Measurements from ENCODE around the gene TSPAN9. TPM values are rescaled to one million over a fixed set of nuclear protein-coding genes. Genes with fewer than 3 reads are reported as not detected.

The TSPAN9 gene
- total and polyA plus RNA-seq, 2 donors from 2014 or later, result 62.4 to 81.6 TPM

GRCh38 chr12:3055026-3055703 lies 22.0 kb upstream of the TSPAN9 start:
- Histone ChIP-seq H3K27me3 (ENCODE audit: control insufficient read depth, insufficient read depth, low read length) (no peaks in the 10 kb centered on the region), H3K4me1 (ENCODE audit: control insufficient read depth in 2 of 3, insufficient read depth in 2 of 3, low read depth in 1 of 3, low read length in 3 of 3) (no peaks in the 10 kb centered on the region), H3K9ac (ENCODE audit: low read length in 3 of 3) (no peak overlapping the region), H3K36me3 (ENCODE audit: control insufficient read depth in 2 of 3, insufficient read depth in 3 of 3, low read length in 3 of 3) (no peaks in the 10 kb centered on the region), H3K4me3 (ENCODE audit: low read length in 3 of 3) (no peak overlapping the region), H3K27ac (ENCODE audit: low read depth in 2 of 2, low read length in 2 of 2) (no peak overlapping the region), H3K9me3 (ENCODE audit: control insufficient read depth in 2 of 3, insufficient read depth in 1 of 3, low read length in 3 of 3) (no peaks in the 10 kb centered on the region)
- intact Hi-C loops (cut with DNase I), result no loop called here
- FAIRE-seq, result no peak
- TF ChIP-seq, protein P1, sequence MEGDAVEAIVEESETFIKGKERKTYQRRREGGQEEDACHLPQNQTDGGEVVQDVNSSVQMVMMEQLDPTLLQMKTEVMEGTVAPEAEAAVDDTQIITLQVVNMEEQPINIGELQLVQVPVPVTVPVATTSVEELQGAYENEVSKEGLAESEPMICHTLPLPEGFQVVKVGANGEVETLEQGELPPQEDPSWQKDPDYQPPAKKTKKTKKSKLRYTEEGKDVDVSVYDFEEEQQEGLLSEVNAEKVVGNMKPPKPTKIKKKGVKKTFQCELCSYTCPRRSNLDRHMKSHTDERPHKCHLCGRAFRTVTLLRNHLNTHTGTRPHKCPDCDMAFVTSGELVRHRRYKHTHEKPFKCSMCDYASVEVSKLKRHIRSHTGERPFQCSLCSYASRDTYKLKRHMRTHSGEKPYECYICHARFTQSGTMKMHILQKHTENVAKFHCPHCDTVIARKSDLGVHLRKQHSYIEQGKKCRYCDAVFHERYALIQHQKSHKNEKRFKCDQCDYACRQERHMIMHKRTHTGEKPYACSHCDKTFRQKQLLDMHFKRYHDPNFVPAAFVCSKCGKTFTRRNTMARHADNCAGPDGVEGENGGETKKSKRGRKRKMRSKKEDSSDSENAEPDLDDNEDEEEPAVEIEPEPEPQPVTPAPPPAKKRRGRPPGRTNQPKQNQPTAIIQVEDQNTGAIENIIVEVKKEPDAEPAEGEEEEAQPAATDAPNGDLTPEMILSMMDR (IDR thresholded peaks at IDR 0.05; ENCODE audit: borderline replicate concordance, extremely low read depth, insufficient read depth), result no peak
- DNase-seq, result no peak

GRCh38 chr12:3055704-3056467 lies 21.3 kb upstream of the TSPAN9 start:
- no peak overlapping the region for H3K9ac ChIP-seq (ENCODE audit: low read length in 3 of 3)
- H3K27me3 ChIP-seq (ENCODE audit: control insufficient read depth, insufficient read depth, low read length), result no peaks in the 10 kb centered on the region
- H3K36me3 ChIP-seq (ENCODE audit: control insufficient read depth in 2 of 3, insufficient read depth in 3 of 3, low read length in 3 of 3), result no peaks in the 10 kb centered on the region
- no peak overlapping the region for H3K4me3 ChIP-seq (ENCODE audit: low read length in 3 of 3)
- H3K9me3 ChIP-seq (ENCODE audit: control insufficient read depth in 2 of 3, insufficient read depth in 1 of 3, low read length in 3 of 3), result no peaks in the 10 kb centered on the region
- intact Hi-C loops (cut with DNase I), result no loop called here
- TF ChIP-seq, protein P1 (IDR thresholded peaks at IDR 0.05; ENCODE audit: borderline replicate concordance, extremely low read depth, insufficient read depth), result no peak
- no peak for DNase-seq
- H3K27ac ChIP-seq (ENCODE audit: low read depth in 2 of 2, low read length in 2 of 2), result no peak overlapping the region
- H3K4me1 ChIP-seq (ENCODE audit: control insufficient read depth in 2 of 3, insufficient read depth in 2 of 3, low read depth in 1 of 3, low read length in 3 of 3), result no peaks in the 10 kb centered on the region
- no peak for FAIRE-seq

DNA sequence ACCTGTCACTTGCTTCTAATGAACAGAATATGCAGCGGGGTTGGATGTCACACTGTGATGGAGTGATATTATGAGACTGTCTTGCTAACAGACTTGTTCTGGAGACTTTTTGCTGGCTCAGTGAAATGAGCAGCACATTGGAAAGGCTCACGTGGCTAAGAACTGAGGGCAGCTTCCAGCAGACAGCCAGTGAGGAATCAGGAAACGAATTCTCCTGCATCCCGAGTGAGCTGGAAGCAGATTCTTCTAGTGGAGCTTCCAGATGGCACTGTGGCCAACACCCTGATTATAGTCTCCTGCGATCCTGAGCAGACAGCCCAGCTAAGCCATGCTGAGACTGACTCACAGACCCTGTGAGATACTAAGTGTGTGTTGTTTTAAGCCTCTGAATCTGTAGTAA lies 16.1 kb upstream of the TSPAN9 start:
- TF ChIP-seq, protein P1 (IDR thresholded peaks at IDR 0.05; ENCODE audit: borderline replicate concordance, extremely low read depth, insufficient read depth), result no peak
- FAIRE-seq (no peak), DNase-seq (no peak)
- H3K36me3 ChIP-seq (ENCODE audit: control insufficient read depth in 2 of 3, insufficient read depth in 3 of 3, low read length in 3 of 3), result no peaks in the 10 kb centered on the region
- H3K9me3 ChIP-seq (ENCODE audit: control insufficient read depth in 2 of 3, insufficient read depth in 1 of 3, low read length in 3 of 3), result no peaks in the 10 kb centered on the region
- H3K27ac ChIP-seq (ENCODE audit: low read depth in 2 of 2, low read length in 2 of 2), result no peak overlapping the region
- H3K27me3 ChIP-seq (ENCODE audit: control insufficient read depth, insufficient read depth, low read length), result no peaks in the 10 kb centered on the region
- H3K9ac ChIP-seq (ENCODE audit: low read length in 3 of 3), result no peak overlapping the region
- H3K4me3 ChIP-seq (ENCODE audit: low read length in 3 of 3), result no peak overlapping the region
- intact Hi-C loops (cut with DNase I), result no loop called here
- H3K4me1 ChIP-seq (ENCODE audit: control insufficient read depth in 2 of 3, insufficient read depth in 2 of 3, low read depth in 1 of 3, low read length in 3 of 3), result no peaks in the 10 kb centered on the region
